NCI-H2171 treated with DMSO at 0.1 percent for 48 hours (cell line): ENCODE results near the gene NDFIP1.

Experiments used
- DNase-seq: peaks from one replicate; lab custom pipeline; 2025; lab: John Stamatoyannopoulos, UW

Gene NDFIP1

DNA sequence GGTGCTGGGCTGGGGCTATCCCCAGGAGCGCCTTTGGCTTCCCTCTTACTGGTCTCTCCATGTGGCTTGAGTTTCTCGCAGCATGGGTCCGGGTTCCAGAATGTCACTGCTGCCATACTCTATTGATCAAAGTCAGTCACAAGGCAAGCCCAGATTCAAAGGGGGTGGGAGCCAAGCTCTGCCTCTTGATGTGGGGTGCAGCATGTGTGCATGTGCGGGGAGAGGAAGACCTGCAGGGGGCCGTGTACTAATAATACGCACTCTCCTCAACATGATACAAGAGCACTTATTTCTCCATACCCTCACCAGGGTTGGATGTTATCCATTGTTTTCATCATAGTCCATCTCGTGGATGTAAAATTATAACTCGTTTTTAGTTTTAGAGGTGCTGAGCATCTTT, 81.2 kb downstream of the NDFIP1 start:
- no peak for DNase-seq

DNA sequence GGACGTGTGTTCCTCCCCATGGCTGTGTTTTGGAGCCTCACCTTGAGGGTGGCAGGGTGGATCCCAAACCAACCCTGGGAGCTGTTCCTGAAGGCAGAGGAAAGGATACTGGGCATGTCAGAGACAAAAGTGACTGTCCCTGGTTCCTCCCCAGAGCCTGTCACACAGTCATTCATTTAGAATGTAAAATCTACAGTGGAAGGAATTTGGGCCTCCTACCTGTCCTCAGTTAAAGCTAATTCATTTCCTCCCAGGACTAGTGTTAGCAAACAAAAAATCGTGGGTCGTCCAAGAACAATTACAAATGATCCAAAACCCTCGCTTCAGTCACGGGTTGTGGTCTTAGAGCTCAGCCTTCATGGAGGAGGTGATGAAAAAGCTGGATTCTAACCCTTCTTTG, 83.2 kb downstream of the NDFIP1 start:
- DNase-seq: no peak

DNA sequence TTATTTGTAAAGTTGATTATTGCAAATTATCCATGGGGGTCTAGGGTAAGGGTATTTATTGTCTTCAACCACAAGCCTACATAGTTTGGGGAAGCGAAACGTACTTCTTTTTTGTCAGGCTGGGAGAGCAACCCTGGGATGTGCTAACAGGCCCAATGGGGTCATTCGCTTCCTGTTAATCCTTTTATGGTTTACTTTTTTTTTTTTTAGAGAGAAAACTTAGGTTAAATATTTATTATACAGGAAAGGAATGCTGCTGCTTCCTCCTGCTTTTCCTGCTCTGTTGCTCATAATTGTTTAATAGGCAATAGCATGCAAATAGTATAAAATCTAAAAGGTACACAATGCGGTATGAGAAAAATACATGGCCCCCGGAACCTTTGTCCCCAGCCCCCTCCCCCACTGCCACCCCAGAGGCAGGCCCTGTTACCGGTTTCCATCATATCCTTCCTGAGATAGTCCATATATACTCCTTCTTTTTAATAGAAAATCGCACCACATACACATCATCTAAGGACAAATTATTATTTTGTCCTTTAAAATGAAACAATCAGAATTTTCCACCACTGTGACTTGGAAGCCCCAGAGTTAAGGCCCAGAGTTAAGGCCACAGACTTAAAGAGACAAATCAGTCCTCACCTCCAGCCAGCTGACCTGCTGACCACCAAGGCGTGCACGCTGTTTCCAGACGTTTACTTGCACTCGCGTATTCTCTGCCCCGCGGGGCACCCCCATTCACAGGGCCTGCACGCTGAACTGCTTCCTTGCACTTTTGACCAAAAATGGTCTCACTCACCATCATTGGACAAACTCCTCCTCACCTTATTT, 83.9 kb downstream of the NDFIP1 start:
- no peak for DNase-seq

DNA sequence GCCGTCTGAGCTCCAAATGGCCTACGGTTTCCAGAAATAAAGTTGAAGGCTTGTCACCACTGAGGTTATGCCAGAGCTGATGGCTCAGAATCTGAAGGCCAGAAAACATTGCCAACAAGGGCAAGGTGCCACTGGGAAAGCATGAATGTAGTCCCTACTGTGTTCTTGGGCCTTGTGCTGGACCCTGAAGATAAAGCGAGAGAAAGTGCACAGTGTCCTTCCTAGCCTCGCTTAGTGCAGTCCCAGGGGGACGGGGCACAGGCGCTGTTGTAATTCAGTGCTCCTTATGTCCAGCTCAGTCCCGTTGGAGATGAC, 84.5 kb downstream of the NDFIP1 start:
- no peak for DNase-seq

DNA sequence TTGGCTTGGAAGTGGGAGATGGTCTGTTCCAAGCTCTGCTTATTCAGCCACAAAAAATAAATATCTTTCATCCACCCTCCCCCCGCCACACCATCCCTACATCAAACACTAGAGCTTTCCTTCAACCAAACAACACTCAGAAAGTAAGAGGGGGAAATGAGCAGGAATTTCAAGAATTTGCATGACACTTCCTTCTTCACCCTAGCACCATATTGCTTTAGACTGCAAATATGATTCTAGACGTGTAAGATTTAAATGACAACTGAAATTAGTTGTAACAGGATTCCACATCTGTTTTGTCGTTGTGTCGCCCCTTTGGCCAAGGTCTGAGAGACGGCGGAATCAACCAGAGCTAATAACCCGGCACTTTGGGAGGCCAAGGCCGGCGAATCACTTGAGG, 88.5 kb downstream of the NDFIP1 start:
- no peak for DNase-seq

DNA sequence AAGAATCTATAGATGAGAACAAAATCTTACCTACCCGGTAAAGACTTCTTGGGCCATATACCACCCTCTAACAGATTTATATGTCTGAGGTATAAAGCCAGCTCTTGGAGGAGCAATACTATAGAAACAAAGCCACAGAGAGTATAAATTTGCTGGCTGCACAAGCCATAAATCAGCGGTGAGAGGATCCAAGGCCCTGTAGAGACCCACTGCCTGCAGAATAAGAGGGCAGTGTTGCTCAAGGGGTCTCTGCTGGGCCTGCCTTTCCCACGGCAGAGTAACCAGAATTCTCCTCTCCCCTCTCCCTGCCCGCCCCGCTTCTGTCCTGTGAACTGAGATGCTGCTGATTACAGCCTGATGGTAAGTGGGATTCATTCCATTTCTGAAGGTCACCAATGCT, 89.2 kb downstream of the NDFIP1 start:
- DNase-seq: no peak

DNA sequence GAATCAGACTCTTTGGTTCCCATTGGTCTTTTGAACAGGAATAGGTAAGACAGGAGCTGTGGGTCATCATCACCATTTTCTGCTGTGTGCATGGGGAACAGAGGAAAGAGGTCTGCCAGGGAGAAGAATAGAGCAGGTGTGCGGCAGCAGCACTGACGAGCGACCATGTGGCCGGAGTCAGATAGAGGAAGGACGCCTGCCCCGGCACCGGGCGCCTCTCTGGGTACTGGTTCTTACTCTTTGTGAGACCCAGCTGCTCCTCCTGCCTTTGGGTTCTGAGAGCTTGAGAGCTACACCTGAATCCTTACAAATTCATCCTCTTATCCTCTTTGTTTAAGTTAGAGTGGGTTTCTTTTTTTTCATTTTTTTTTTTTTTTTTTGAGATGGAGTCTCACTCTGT, 90.8 kb downstream of the NDFIP1 start:
- no peak for DNase-seq

DNA sequence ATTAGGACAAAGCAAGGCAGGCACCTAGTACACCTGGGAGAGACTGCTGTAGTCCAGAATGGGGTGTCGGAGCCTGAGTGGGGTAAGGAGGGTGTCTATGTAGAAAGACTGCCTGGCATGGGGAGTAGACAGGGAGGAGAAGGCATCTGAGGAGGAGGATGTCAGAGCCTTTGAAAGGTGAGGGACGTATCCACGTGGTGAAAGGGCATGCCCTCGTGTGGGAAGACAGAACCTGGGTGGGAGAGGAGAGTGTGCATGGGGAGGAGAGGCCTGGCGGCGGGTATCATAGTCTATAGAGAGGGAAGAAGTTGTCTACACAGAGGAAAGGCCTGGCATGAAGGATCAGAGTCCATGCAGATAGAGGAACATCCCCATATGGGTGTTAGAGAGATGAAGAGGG, 91.8 kb downstream of the NDFIP1 start:
- DNase-seq: no peak

DNA sequence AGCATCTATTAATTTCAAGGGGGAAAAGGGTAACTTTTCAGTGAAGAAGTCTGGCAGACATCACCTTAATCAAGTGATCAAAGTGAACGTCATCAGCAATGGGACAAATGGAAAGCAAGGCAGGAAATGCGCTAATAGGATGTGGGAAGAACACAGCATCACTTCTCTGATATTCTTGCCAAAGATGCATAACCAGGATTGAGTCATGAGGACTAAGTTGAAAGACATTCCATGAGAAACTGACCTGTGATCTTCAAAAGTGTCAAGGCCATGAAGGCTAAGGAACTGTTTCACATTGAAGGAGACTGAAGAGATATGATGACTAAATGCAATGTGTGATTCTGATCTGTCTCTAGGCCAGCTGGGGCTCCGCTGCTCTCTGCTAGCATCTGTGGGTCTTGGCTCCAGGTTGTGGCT, 92.9 kb downstream of the NDFIP1 start:
- DNase-seq: no peak

DNA sequence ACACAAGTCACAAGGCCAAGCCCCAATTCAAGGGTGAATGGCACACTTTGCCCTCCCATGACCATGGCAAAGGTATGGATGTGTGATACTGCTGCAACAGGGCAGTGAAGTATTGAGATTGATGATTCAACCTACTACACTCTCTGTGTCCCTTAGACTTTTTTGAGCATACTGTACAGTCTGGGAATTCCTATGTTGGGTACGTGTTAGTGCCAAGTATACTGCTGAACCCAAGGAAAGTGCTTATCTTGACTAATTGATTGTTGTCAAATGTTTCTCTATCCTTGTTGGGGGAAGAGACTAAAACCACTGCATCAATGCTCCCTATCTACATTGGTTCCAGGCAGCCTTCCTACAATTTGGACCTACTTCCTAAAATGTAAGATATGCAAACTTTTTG, 93.7 kb downstream of the NDFIP1 start:
- no peak for DNase-seq
